Osteocyte (in vitro differentiated cells): ENCODE data around the gene ZNF22. TPM values are rescaled to one million over a fixed set of nuclear protein-coding genes. Genes with fewer than 3 reads are reported as not detected.

Experiments
- DNase-seq: peaks from one replicate; pipeline ENCODE4 v3.0.0; 2021; ENCODE audit warnings: mixed read lengths; ENCODE audit not compliant: unreplicated experiment; ENCODE audit errors: extremely low spot score
- H3K27ac Mint-ChIP-seq: one replicate; pipeline ENCODE4 v1.8.0; 2021; ENCODE audit warnings: mild to moderate bottlenecking, mixed read lengths; ENCODE audit not compliant: unreplicated experiment
- H3K27me3 Mint-ChIP-seq: one replicate; pipeline ENCODE4 v1.8.0; 2021; ENCODE audit warnings: mixed read lengths; ENCODE audit not compliant: unreplicated experiment
- H3K36me3 Mint-ChIP-seq: one replicate; pipeline ENCODE4 v1.8.0; 2021; ENCODE audit warnings: mixed read lengths; ENCODE audit not compliant: unreplicated experiment
- H3K4me1 Mint-ChIP-seq: one replicate; pipeline ENCODE4 v1.8.0; 2021; ENCODE audit warnings: mixed read lengths; ENCODE audit not compliant: unreplicated experiment
- H3K4me3 Mint-ChIP-seq: one replicate; pipeline ENCODE4 v1.8.0; 2021; ENCODE audit warnings: mild to moderate bottlenecking, moderate library complexity, mixed read lengths; ENCODE audit not compliant: unreplicated experiment
- H3K9me3 Mint-ChIP-seq: one replicate; pipeline ENCODE4 v1.8.0; 2021; ENCODE audit warnings: mixed read lengths; ENCODE audit not compliant: unreplicated experiment
- CTCF ChIP-seq: fragments of 200-600 bp; sonication (generic); IDR thresholded peaks from 2 replicates; pipeline ENCODE4 v1.5.0; 2021; ENCODE audit warnings: antibody characterized with exemption, mild to moderate bottlenecking, moderate library complexity
- total RNA-seq: library from RNA; stranded (reverse); gene quantifications from 2 replicates; pipeline ENCODE4 v1.2.1, GENCODE V29; 2021

The ZNF22 gene
- total RNA-seq, 1 donor from 2014 or later: 23.4 TPM

GRCh38 chr10:44968500-44969400 is 32.0 kb upstream of the ZNF22 start:
- H3K4me3 Mint-ChIP-seq: no peak overlapping the region
- no peaks in the 10 kb centered on the region for H3K9me3 Mint-ChIP-seq
- TF ChIP-seq CTCF: no peak
- peaks cover 4% of the 10 kb centered on the region for H3K36me3 Mint-ChIP-seq
- H3K27ac Mint-ChIP-seq: no peak overlapping the region
- no peaks in the 10 kb centered on the region for H3K27me3 Mint-ChIP-seq
- H3K4me1 Mint-ChIP-seq: peaks cover 47% of the 10 kb centered on the region
- DNase-seq: no peak

- H3K27me3 Mint-ChIP-seq: no peaks in the 10 kb centered on the region
These were observed 30.9 kb upstream of the ZNF22 start for GRCh38 chr10:44969854-44970253.

GRCh38 chr10:44970812-44971395 is 29.8 kb upstream of the ZNF22 start:
- no peak for TF ChIP-seq CTCF
- no peak for DNase-seq
- Mint-ChIP-seq H3K9me3 (no peaks in the 10 kb centered on the region), H3K27ac (no peak overlapping the region), H3K4me1 (peaks cover 41% of the 10 kb centered on the region), H3K27me3 (no peaks in the 10 kb centered on the region), H3K4me3 (no peak overlapping the region), H3K36me3 (peaks cover 4% of the 10 kb centered on the region)

More at GRCh38 chr10:44969854-44970253, 30.9 kb upstream of the ZNF22 start:
- H3K4me3 Mint-ChIP-seq: no peak overlapping the region
- no peak for DNase-seq
- no peak for TF ChIP-seq CTCF
- H3K27ac Mint-ChIP-seq: no peak overlapping the region
- H3K36me3 Mint-ChIP-seq: peaks cover 4% of the 10 kb centered on the region
- H3K9me3 Mint-ChIP-seq: no peaks in the 10 kb centered on the region
- H3K4me1 Mint-ChIP-seq: peaks cover 45% of the 10 kb centered on the region

GRCh38 chr10:44971434-44971833 is 29.3 kb upstream of the ZNF22 start:
- no peaks in the 10 kb centered on the region for H3K9me3 Mint-ChIP-seq
- no peaks in the 10 kb centered on the region for H3K27me3 Mint-ChIP-seq
- peaks cover 4% of the 10 kb centered on the region for H3K36me3 Mint-ChIP-seq
- DNase-seq: no peak
- H3K4me3 Mint-ChIP-seq: no peak overlapping the region
- H3K4me1 Mint-ChIP-seq: peaks cover 41% of the 10 kb centered on the region
- no peak for TF ChIP-seq CTCF
- H3K27ac Mint-ChIP-seq: no peak overlapping the region
